ENCODE results near the gene MYO9A.

MYO9A gene

DNA sequence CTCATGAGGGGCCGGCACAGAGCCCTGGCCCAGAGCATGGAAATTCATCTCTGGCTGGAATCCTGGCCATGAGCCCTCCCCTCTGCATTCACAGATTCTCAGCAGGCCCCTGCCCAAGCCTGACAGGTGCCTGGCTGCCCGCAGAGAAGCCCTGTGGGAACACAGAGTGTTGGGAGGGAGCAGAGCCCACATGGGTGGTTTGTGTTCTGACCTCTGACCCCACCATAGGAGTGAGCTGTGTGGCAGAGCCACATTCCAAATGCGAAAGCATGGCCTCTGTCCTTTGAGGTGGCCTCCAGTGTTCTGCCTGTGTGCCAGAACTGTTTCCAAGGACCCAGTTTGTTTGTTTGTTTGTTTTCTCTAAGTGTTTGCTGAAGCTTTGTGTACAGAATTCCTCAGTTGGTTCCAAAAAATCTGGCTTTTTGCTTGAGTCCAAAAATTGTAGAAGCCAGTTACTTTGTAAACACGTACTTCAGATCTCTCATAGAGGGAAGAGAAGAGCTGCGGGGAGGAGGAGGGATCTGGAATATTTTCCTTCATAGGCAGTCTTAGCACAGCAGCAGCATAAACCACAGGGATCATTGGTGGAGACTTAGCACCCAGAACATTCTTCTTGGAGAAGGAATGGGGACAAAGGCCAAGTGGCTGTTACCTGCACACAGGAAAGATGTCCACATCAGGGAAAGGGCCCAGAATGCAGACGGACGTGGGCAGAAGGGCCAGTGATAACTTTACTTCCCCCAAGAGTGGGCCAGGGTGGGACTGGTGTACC lies 43.6 kb upstream of the MYO9A start:
- TF ChIP-seq, protein P1, sequence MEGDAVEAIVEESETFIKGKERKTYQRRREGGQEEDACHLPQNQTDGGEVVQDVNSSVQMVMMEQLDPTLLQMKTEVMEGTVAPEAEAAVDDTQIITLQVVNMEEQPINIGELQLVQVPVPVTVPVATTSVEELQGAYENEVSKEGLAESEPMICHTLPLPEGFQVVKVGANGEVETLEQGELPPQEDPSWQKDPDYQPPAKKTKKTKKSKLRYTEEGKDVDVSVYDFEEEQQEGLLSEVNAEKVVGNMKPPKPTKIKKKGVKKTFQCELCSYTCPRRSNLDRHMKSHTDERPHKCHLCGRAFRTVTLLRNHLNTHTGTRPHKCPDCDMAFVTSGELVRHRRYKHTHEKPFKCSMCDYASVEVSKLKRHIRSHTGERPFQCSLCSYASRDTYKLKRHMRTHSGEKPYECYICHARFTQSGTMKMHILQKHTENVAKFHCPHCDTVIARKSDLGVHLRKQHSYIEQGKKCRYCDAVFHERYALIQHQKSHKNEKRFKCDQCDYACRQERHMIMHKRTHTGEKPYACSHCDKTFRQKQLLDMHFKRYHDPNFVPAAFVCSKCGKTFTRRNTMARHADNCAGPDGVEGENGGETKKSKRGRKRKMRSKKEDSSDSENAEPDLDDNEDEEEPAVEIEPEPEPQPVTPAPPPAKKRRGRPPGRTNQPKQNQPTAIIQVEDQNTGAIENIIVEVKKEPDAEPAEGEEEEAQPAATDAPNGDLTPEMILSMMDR (IDR thresholded peaks at IDR 0.05): no peak
- no peak for TF ChIP-seq ZFX (IDR thresholded peaks at IDR 0.05; ENCODE audit: borderline replicate concordance)
- peak overlapping the region; percentile 18; the same call in 1 of the 2 replicates for H3K27ac ChIP-seq

DNA sequence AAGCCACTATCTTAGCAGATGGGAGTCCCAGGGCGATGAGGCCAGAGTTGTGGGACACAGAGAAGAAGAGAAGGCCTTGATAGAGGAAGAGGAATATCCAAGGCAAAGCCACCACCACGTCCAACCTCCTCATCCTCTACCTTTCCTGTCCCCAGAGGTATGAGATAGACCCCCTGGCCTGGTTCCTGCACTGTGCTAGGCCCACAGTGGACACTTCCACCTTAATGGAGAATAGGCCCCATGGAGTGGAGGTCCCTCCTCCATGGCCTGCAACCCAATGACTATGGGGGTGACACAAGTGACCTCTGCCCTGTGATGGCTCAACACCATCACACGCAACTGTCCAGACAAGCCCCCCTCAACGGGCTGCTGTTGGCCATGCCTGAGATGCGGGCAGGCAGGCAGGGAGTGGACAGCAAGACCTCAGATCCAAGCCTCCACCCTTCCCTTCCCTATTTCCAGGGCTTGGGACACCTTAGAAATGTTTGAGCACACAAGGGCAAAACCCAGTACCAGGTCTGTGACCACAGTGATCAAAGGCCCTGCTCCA lies 42.8 kb upstream of the MYO9A start:
- TF ChIP-seq, protein P1 (IDR thresholded peaks at IDR 0.05): no peak
- no peak for TF ChIP-seq ZFX (IDR thresholded peaks at IDR 0.05; ENCODE audit: borderline replicate concordance)
- H3K27ac ChIP-seq: no peak overlapping the region

DNA sequence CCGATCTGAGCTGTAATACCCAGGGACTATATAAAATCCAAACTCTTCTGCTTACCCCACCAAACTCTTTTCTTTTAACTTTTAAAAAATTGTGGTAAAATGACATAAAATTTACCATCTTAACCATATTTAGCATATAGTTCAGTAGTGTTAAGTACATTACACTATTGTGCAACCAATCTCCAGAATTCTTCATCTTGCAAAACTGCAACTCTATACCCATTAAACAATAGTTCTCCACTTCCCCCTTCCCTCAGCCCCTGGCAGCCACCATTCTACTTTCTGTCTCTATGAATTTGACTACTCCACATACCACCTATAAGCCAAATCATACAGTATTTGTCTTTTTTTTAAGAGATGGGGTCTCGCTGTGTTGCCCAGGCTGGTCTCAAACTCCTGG lies 39.0 kb upstream of the MYO9A start:
- H3K27ac ChIP-seq: no peak overlapping the region
- TF ChIP-seq, protein P1 (IDR thresholded peaks at IDR 0.05): no peak
- no peak for TF ChIP-seq ZFX (IDR thresholded peaks at IDR 0.05; ENCODE audit: borderline replicate concordance)

DNA sequence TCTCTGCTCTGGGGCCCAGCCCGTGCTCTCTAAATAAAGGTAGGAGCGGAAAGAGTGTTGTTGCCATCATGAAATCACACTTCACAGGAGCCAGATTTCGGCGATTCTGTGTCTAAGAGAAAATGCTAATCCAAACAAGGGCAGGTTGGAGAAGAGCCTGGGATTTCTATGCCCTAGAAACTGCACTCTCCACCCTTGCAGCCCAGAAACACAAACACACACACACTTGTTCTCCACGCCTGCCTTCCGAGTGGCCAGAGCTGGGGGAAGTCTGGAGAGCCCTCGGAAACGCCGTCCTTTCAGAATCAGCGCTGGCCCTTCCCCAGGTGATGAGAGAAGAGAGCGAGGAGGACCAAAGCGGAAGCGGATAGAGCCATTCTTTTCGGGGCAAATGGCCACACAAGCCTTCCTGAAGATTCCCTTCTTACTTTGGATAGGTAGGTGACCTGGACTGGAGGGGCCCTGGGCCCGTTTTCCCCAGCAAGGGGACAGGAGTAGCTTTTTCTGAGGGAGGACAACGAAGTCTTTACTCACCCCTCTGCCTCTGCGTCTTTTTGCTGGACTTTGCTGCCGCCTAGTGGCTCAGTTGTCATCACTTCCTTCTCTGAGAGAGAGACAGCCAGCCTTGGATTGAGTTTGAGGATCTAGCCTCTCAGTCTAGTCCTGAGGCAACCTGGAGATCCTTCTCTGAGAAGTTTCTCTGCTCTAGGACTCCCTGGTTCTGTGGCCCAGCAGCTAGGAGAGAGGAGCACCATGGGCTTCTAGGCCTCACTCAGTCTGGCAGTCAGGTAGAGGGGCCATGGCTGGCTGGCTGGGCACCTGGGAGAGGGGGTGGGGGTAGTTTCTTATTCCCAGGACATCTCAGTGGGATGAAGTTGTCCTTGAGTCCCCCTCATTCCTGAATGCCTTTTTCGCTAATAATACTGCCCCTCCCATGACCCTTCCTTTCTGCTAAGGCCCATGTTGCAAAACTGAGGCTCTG lies 38.0 kb upstream of the MYO9A start:
- no peak for TF ChIP-seq ZFX (IDR thresholded peaks at IDR 0.05; ENCODE audit: borderline replicate concordance)
- TF ChIP-seq, protein P1 (IDR thresholded peaks at IDR 0.05): peak; percentile 84
- peak overlapping the region; percentile 83 for H3K27ac ChIP-seq

DNA sequence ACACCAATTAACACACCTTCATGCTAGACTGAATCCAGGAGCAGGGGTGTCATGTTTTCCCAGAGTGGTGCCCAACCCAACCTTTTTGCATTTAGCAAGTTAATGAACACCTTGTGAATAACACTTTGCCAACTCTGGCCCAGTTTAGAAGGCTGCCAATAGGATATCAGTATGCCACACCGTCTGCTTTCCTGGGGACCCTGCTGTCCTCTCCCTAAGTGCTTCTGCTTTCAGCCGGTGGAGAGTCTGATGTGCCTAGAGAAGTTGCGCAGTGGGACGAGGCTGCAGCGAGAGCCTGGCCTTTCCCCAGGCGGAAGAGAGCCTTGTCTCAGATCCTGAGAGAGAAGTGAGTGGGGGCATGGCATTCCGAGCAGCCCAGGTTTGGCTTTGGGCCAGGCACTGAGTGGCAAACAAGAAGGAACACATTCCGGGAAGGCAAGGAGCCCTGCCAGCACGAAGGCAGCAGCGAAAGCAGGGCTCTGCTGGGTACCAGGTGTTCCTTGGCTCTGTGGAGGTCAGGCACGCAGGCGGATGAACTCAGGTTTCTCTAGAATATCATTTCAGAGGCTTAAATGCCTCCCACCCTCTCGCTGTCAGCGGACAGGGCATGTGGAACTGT lies 37.2 kb upstream of the MYO9A start:
- H3K27ac ChIP-seq: peak overlapping the region; percentile 83
- no peak for TF ChIP-seq ZFX (IDR thresholded peaks at IDR 0.05; ENCODE audit: borderline replicate concordance)
- TF ChIP-seq, protein P1 (IDR thresholded peaks at IDR 0.05): no peak

DNA sequence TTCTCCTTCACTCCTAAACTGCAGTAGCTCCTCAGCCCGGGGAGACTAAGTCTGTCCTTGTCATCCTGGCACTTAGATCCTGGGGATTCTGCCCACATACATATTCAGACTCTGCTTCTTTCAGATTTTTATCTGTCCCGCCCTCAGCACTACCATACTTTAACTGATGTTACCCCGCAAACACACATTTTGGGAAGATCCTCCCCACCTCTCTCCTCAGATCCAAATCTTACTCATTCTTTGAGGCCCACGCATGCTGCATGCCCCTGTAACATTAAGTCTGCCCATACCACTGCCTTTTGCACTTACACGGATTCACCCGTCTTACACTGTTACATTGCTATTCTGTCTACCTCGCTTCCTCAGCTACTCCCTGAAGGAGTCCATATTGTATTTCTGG lies 36.4 kb upstream of the MYO9A start:
- TF ChIP-seq ZFX (IDR thresholded peaks at IDR 0.05; ENCODE audit: borderline replicate concordance): no peak
- TF ChIP-seq, protein P1 (IDR thresholded peaks at IDR 0.05): no peak
- H3K27ac ChIP-seq: peak overlapping the region; percentile 83

Data from 22Rv1 (cell line).